ENCODE measurements around the gene TMCO4. TPM values are rescaled to one million over a fixed set of nuclear protein-coding genes. Genes with fewer than 3 reads are reported as not detected.

Gene TMCO4
- total RNA-seq, 1 donor from 2014 or later, result 1.8 TPM

DNA sequence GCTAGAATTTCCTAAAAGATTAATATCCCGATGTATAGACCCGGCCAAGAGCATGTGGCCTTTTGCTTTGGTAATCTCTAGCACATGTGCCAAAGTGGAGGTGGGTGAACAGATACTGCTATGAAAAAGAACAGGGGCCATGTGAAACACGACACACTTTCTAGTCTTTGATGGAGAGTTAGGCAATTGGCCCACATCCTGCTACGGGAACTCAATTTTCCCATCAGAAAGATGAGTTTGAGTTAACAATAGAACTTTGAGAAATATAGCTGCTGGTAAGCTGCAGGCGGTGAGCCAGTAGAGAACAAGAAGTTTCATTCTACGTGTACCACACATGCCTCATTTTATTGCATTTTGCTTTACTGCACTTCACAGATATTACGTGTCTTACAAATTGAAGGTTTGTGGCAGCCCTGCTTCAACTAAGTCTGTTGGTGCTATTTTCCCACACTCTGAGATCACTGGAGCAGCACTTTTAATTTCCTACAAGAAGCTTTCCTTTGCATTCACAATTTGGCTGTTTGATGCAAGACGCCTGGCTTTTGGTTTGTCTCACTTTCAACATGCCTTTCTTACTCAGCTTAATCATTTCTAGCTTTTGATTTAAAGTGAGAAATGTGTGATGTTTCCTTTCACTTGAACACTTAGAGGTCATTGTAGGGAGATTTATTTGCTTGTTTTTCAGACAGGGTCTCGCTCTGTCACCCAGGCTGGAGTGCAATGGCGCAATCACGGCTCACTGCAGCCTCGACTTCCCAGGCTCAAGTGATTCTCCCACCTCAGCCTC is 88.7 kb downstream of the TMCO4 start:
- H2AFZ ChIP-seq (ENCODE audit: low read depth, low read length), result no peak overlapping the region
- DNase-seq (ENCODE audit: low read depth), result no peak
- H3K4me1 ChIP-seq (ENCODE audit: insufficient read depth, low read length), result no peaks in the 10 kb centered on the region
- H3K9me3 ChIP-seq (ENCODE audit: insufficient read depth, low read depth, low read length), result no peaks in the 10 kb centered on the region
- no peaks in the 10 kb centered on the region for H3K36me3 ChIP-seq (ENCODE audit: insufficient read depth, low read length)
- no peaks in the 10 kb centered on the region for H3K27me3 ChIP-seq (ENCODE audit: insufficient read depth, low read length)
- no peak overlapping the region for H3K4me2 ChIP-seq (ENCODE audit: low read length)
- no peak overlapping the region for H3K4me3 ChIP-seq (ENCODE audit: insufficient read depth, low read depth, low read length)
- Mint-ChIP-seq H3K27ac (ENCODE audit: unreplicated experiment) (no peak overlapping the region), H3K4me3 (ENCODE audit: unreplicated experiment) (no peak overlapping the region), H3K4me1 (ENCODE audit: low read depth, unreplicated experiment) (peaks cover 1% of the 10 kb centered on the region), H3K9me3 (ENCODE audit: unreplicated experiment) (no peaks in the 10 kb centered on the region), H3K27me3 (ENCODE audit: low read depth, unreplicated experiment) (peaks cover 15% of the 10 kb centered on the region), H3K36me3 (ENCODE audit: low read depth, unreplicated experiment) (no peaks in the 10 kb centered on the region)
- TF ChIP-seq, protein P1, sequence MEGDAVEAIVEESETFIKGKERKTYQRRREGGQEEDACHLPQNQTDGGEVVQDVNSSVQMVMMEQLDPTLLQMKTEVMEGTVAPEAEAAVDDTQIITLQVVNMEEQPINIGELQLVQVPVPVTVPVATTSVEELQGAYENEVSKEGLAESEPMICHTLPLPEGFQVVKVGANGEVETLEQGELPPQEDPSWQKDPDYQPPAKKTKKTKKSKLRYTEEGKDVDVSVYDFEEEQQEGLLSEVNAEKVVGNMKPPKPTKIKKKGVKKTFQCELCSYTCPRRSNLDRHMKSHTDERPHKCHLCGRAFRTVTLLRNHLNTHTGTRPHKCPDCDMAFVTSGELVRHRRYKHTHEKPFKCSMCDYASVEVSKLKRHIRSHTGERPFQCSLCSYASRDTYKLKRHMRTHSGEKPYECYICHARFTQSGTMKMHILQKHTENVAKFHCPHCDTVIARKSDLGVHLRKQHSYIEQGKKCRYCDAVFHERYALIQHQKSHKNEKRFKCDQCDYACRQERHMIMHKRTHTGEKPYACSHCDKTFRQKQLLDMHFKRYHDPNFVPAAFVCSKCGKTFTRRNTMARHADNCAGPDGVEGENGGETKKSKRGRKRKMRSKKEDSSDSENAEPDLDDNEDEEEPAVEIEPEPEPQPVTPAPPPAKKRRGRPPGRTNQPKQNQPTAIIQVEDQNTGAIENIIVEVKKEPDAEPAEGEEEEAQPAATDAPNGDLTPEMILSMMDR (IDR thresholded peaks at IDR 0.05; ENCODE audit: insufficient read depth, low read depth, low read length), result no peak
- no peak for TF ChIP-seq EZH2 (IDR thresholded peaks at IDR 0.05; ENCODE audit: insufficient read depth, low read length)
- no peaks in the 10 kb centered on the region for H4K20me1 ChIP-seq (ENCODE audit: insufficient read depth, low read length)
- H3K27ac ChIP-seq (ENCODE audit: low read depth, low read length), result no peak overlapping the region
- no peak overlapping the region for H3K9ac ChIP-seq (ENCODE audit: low read length)
- FAIRE-seq, result no peak
- no peaks in the 10 kb centered on the region for H3K79me2 ChIP-seq (ENCODE audit: insufficient read depth, low read length)

DNA sequence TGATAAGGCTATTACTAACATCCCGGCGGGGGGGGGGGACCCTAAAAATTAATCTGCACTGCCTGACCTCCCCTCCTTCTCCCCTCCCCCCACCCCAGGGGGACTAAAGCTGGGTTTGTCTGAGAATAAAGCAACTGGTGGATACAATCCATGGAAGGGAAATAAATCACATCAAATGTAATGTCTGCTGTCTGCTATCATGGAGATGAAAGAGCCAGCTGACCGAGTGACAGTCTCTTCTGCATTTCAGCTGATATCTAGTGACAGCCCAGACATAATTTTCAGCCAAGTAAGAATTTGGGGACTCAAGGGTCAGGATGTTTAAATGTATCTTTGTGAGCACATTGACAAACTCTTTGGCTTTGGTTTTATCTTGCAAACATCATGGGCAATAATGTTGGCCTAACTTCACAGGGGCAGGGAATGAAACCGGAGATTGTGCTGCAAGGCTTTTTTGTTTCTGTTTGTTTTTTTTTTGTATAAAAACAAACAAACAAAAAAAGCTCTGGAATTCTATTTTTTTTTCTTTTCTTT is 90.4 kb downstream of the TMCO4 start:
- Histone ChIP-seq H3K9ac (ENCODE audit: low read length) (no peak overlapping the region), H3K79me2 (ENCODE audit: insufficient read depth, low read length) (no peaks in the 10 kb centered on the region), H4K20me1 (ENCODE audit: insufficient read depth, low read length) (no peaks in the 10 kb centered on the region), H3K27me3 (ENCODE audit: insufficient read depth, low read length) (no peaks in the 10 kb centered on the region), H2AFZ (ENCODE audit: low read depth, low read length) (no peak overlapping the region), H3K27ac (ENCODE audit: low read depth, low read length) (no peak overlapping the region), H3K4me1 (ENCODE audit: insufficient read depth, low read length) (no peaks in the 10 kb centered on the region), H3K36me3 (ENCODE audit: insufficient read depth, low read length) (no peaks in the 10 kb centered on the region), H3K9me3 (ENCODE audit: insufficient read depth, low read depth, low read length) (no peaks in the 10 kb centered on the region), H3K4me2 (ENCODE audit: low read length) (no peak overlapping the region), H3K4me3 (ENCODE audit: insufficient read depth, low read depth, low read length) (no peak overlapping the region)
- Mint-ChIP-seq H3K27ac (ENCODE audit: unreplicated experiment) (no peak overlapping the region), H3K9me3 (ENCODE audit: unreplicated experiment) (no peaks in the 10 kb centered on the region), H3K36me3 (ENCODE audit: low read depth, unreplicated experiment) (no peaks in the 10 kb centered on the region), H3K4me1 (ENCODE audit: low read depth, unreplicated experiment) (no peaks in the 10 kb centered on the region), H3K4me3 (ENCODE audit: unreplicated experiment) (no peak overlapping the region), H3K27me3 (ENCODE audit: low read depth, unreplicated experiment) (peaks cover 19% of the 10 kb centered on the region)
- FAIRE-seq (no peak), DNase-seq (ENCODE audit: low read depth) (no peak)
- TF ChIP-seq EZH2 (IDR thresholded peaks at IDR 0.05; ENCODE audit: insufficient read depth, low read length), result no peak
- TF ChIP-seq, protein P1 (IDR thresholded peaks at IDR 0.05; ENCODE audit: insufficient read depth, low read depth, low read length), result no peak

DNA sequence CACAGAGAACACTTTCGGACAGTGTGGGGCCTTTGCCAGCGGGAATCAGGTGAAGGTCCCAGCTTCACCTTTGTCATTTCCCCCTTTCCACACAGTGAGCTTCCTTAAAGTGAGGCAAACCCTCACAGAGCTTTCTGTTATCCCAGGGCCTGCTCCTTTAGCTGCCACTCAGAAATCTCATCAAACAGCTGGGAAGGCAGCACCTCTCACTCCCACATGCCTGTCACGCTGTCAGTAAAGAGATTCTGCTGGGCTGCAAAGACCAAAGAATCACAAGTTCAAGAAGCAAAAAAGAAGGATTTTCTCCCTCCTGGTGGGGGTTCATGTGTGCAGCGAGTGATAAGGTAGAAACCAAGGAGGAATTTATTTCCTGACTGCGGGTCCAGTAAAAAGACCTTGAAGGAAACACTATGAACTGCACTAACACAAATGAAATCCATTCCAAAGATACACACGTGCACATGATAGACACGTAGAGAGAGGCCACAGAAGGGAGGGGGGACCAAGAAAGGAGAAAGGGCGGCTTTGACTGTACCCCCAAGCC is 91.1 kb downstream of the TMCO4 start:
- TF ChIP-seq EZH2 (IDR thresholded peaks at IDR 0.05; ENCODE audit: insufficient read depth, low read length), result no peak
- TF ChIP-seq, protein P1 (IDR thresholded peaks at IDR 0.05; ENCODE audit: insufficient read depth, low read depth, low read length), result no peak
- H3K9ac ChIP-seq (ENCODE audit: low read length), result no peak overlapping the region
- DNase-seq (ENCODE audit: low read depth), result no peak
- H3K36me3 ChIP-seq (ENCODE audit: insufficient read depth, low read length), result no peaks in the 10 kb centered on the region
- Mint-ChIP-seq H3K27me3 (ENCODE audit: low read depth, unreplicated experiment) (peaks cover 19% of the 10 kb centered on the region), H3K27ac (ENCODE audit: unreplicated experiment) (no peak overlapping the region), H3K4me1 (ENCODE audit: low read depth, unreplicated experiment) (no peaks in the 10 kb centered on the region), H3K36me3 (ENCODE audit: low read depth, unreplicated experiment) (no peaks in the 10 kb centered on the region), H3K9me3 (ENCODE audit: unreplicated experiment) (no peaks in the 10 kb centered on the region), H3K4me3 (ENCODE audit: unreplicated experiment) (no peak overlapping the region)
- no peaks in the 10 kb centered on the region for H3K27me3 ChIP-seq (ENCODE audit: insufficient read depth, low read length)
- H4K20me1 ChIP-seq (ENCODE audit: insufficient read depth, low read length), result no peaks in the 10 kb centered on the region
- no peak overlapping the region for H2AFZ ChIP-seq (ENCODE audit: low read depth, low read length)
- H3K9me3 ChIP-seq (ENCODE audit: insufficient read depth, low read depth, low read length), result no peaks in the 10 kb centered on the region
- H3K27ac ChIP-seq (ENCODE audit: low read depth, low read length), result no peak overlapping the region
- no peaks in the 10 kb centered on the region for H3K79me2 ChIP-seq (ENCODE audit: insufficient read depth, low read length)
- H3K4me3 ChIP-seq (ENCODE audit: insufficient read depth, low read depth, low read length), result no peak overlapping the region
- H3K4me1 ChIP-seq (ENCODE audit: insufficient read depth, low read length), result no peaks in the 10 kb centered on the region
- no peak overlapping the region for H3K4me2 ChIP-seq (ENCODE audit: low read length)
- no peak for FAIRE-seq
